HEK293 (cell line): ENCODE results near the gene SPATA31C1.

Experiments
- CTCF ChIA-PET: fragments of 350-600 bp; formaldehyde crosslinking; extraction: SDS; loops from one replicate; lab custom pipeline; 2021; ENCODE audit warnings: antibody characterized with exemption; lab: Yijun Ruan, JAX
- POLR2A ChIA-PET: fragments of 300-600 bp; formaldehyde crosslinking; extraction: SDS; loops from one replicate; lab custom pipeline; 2020; ENCODE audit warnings: antibody characterized with exemption, inconsistent platforms; lab: Yijun Ruan, JAX
- H3K27ac ChIP-seq: fragments of 200-500 bp; sonication (Bioruptor generic); 2 replicates; pipeline ENCODE4 v1.5.1; 2014; ENCODE audit warnings: low read depth, low read length, control low read depth, inconsistent platforms; ENCODE audit errors: extremely low read depth
- H3K36me3 ChIP-seq, 2 experiments: fragments of 200-500 bp in 1 of 2; sonication (Bioruptor generic) in 1 of 2; 1 replicate in 1 of 2; 2 replicates in 1 of 2; pipeline ENCODE4 v1.5.1; 2014 to 2017; ENCODE audit warnings: inconsistent platforms in 2 of 2, low read length in 2 of 2; ENCODE audit not compliant: control insufficient read depth in 2 of 2, insufficient read depth in 1 of 2
- H3K4me1 ChIP-seq: fragments of 200-500 bp; sonication (Bioruptor generic); 2 replicates; pipeline ENCODE4 v1.5.1; 2014; ENCODE audit warnings: mild to moderate bottlenecking, low read length, inconsistent platforms; ENCODE audit not compliant: control insufficient read depth, insufficient read depth
- H3K4me3 ChIP-seq: 2 replicates; pipeline ENCODE4 v1.5.1; 2011; ENCODE audit warnings: low read depth, mild to moderate bottlenecking, control low read depth, low read length, moderate library complexity
- H3K9me3 ChIP-seq: fragments of 200-500 bp; sonication (Bioruptor generic); 2 replicates; pipeline ENCODE4 v1.5.1; 2014; ENCODE audit warnings: low read depth, low read length, inconsistent platforms; ENCODE audit not compliant: control insufficient read depth, insufficient read depth
- GLIS1 ChIP-seq: fragments of 450-650 bp; formaldehyde crosslinking; IDR thresholded peaks from 2 replicates; pipeline ENCODE4 v1.5.1; 2016; ENCODE audit warnings: missing biosample characterization, missing genetic modification characterization
- GLIS2 ChIP-seq: fragments of 450-650 bp; formaldehyde crosslinking; IDR thresholded peaks from 2 replicates; pipeline ENCODE4 v1.5.1; 2016; ENCODE audit warnings: missing biosample characterization, missing genetic modification characterization
- MYNN ChIP-seq: fragments of 450-650 bp; formaldehyde crosslinking; IDR thresholded peaks from 2 replicates; pipeline ENCODE4 v1.5.1; 2016; ENCODE audit warnings: missing biosample characterization, missing genetic modification characterization, borderline replicate concordance
- MZF1 ChIP-seq: fragments of 450-650 bp; formaldehyde crosslinking; IDR thresholded peaks from 2 replicates; pipeline ENCODE4 v1.5.1; 2017; ENCODE audit warnings: missing biosample characterization, missing genetic modification characterization, borderline replicate concordance
- PBX3 ChIP-seq: sonication (generic); formaldehyde crosslinking; IDR thresholded peaks from 2 replicates; pipeline ENCODE4 v1.8.1; 2022; ENCODE audit warnings: mild to moderate bottlenecking, moderate library complexity, missing genetic modification reagents
- SP2 ChIP-seq: fragments of 450-650 bp; formaldehyde crosslinking; IDR thresholded peaks from 2 replicates; pipeline ENCODE4 v1.5.1; 2016; ENCODE audit warnings: missing biosample characterization, missing genetic modification characterization
- TRIM28 ChIP-seq: IDR thresholded peaks from 2 replicates; pipeline ENCODE4 v1.6.1; 2011; ENCODE audit warnings: low read length, control low read depth, borderline replicate concordance
- ZBTB11 ChIP-seq: fragments of 450-650 bp; formaldehyde crosslinking; conservative IDR thresholded peaks from 2 replicates; pipeline ENCODE4 v1.5.1; 2016; ENCODE audit warnings: low read depth, missing biosample characterization, missing genetic modification characterization
- ZBTB7A ChIP-seq: fragments of 450-650 bp; formaldehyde crosslinking; IDR thresholded peaks from 2 replicates; pipeline ENCODE4 v1.5.1; 2016; ENCODE audit warnings: low read depth, missing biosample characterization, missing genetic modification characterization
- ZFP3 ChIP-seq: fragments of 450-650 bp; formaldehyde crosslinking; IDR thresholded peaks from 2 replicates; pipeline ENCODE4 v1.5.1; 2016; ENCODE audit warnings: low read depth, missing biosample characterization, missing genetic modification characterization
- ZNF184 ChIP-seq: fragments of 450-650 bp; IDR thresholded peaks from 2 replicates; pipeline ENCODE4 v1.5.1; 2018; ENCODE audit warnings: missing biosample characterization, mild to moderate bottlenecking, missing genetic modification characterization
- ZNF2 ChIP-seq: fragments of 450-650 bp; formaldehyde crosslinking; IDR thresholded peaks from 2 replicates; pipeline ENCODE4 v1.5.1; 2016; ENCODE audit warnings: missing biosample characterization, missing genetic modification characterization
- ZNF366 ChIP-seq: fragments of 450-650 bp; formaldehyde crosslinking; conservative IDR thresholded peaks from 2 replicates; pipeline ENCODE4 v1.5.1; 2016; ENCODE audit warnings: missing biosample characterization, missing genetic modification characterization
- ZNF416 ChIP-seq: fragments of 450-650 bp; formaldehyde crosslinking; IDR thresholded peaks from 2 replicates; pipeline ENCODE4 v1.5.1; 2016; ENCODE audit warnings: missing biosample characterization, missing genetic modification characterization
- ZNF501 ChIP-seq: fragments of 450-650 bp; formaldehyde crosslinking; IDR thresholded peaks from 2 replicates; pipeline ENCODE4 v1.5.1; 2016; ENCODE audit warnings: missing biosample characterization, missing genetic modification characterization
- ZNF624 ChIP-seq: fragments of 450-650 bp; formaldehyde crosslinking; IDR thresholded peaks from 2 replicates; pipeline ENCODE4 v1.5.1; 2017; ENCODE audit warnings: missing biosample characterization, missing genetic modification characterization
- ZNF777 ChIP-seq: fragments of 450-650 bp; formaldehyde crosslinking; IDR thresholded peaks from 2 replicates; pipeline ENCODE4 v1.5.1; 2017; ENCODE audit warnings: missing biosample characterization, missing genetic modification characterization, borderline replicate concordance
- TF ChIP-seq, protein P1 (sequence below): fragments of 450-650 bp; formaldehyde crosslinking; IDR thresholded peaks from 2 replicates; pipeline ENCODE4 v1.5.1; 2017; ENCODE audit warnings: missing biosample characterization, missing genetic modification characterization
- TF ChIP-seq, protein P2 (sequence below): fragments of 450-650 bp; formaldehyde crosslinking; conservative IDR thresholded peaks from 2 replicates; pipeline ENCODE4 v1.5.1; 2016; ENCODE audit warnings: low read depth, missing biosample characterization, missing genetic modification characterization

Gene SPATA31C1

GRCh38 chr9:87888501-87888900, 29.3 kb upstream of the SPATA31C1 start:
- CTCF ChIA-PET = interaction anchor here (0.6 kb wide), 1 partner anchor 428 kb away, joined by 3 read pairs; no protein-coding TSS in a partner anchor

More at GRCh38 chr9:87888501-87888900, 29.3 kb upstream of the SPATA31C1 start:
- Histone ChIP-seq H3K4me1 (no peaks in the 10 kb centered on the region), H3K4me3 (no peak overlapping the region), H3K36me3 (no peaks in the 10 kb centered on the region), H3K27ac (no peak overlapping the region), H3K9me3 (no peaks in the 10 kb centered on the region)
- no peak for TF ChIP-seq TRIM28
- TF ChIP-seq MYNN (tag by site-specific recombination) = no peak
- no peak for TF ChIP-seq ZBTB11 (tag by site-specific recombination)
- TF ChIP-seq ZNF501 (tag by site-specific recombination) = no peak
- TF ChIP-seq, protein P1, sequence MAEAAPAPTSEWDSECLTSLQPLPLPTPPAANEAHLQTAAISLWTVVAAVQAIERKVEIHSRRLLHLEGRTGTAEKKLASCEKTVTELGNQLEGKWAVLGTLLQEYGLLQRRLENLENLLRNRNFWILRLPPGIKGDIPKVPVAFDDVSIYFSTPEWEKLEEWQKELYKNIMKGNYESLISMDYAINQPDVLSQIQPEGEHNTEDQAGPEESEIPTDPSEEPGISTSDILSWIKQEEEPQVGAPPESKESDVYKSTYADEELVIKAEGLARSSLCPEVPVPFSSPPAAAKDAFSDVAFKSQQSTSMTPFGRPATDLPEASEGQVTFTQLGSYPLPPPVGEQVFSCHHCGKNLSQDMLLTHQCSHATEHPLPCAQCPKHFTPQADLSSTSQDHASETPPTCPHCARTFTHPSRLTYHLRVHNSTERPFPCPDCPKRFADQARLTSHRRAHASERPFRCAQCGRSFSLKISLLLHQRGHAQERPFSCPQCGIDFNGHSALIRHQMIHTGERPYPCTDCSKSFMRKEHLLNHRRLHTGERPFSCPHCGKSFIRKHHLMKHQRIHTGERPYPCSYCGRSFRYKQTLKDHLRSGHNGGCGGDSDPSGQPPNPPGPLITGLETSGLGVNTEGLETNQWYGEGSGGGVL (tag by site-specific recombination) = no peak
- TF ChIP-seq ZNF2 (tag by site-specific recombination) = no peak
- TF ChIP-seq PBX3 (CRISPR knock-in tag) = no peak
- no peak for TF ChIP-seq SP2
- TF ChIP-seq ZNF416 (tag by site-specific recombination) = no peak
- no peak for TF ChIP-seq GLIS2
- no peak for TF ChIP-seq MZF1 (tag by site-specific recombination)
- no peak for TF ChIP-seq ZNF366 (tag by site-specific recombination)
- TF ChIP-seq, protein P2, sequence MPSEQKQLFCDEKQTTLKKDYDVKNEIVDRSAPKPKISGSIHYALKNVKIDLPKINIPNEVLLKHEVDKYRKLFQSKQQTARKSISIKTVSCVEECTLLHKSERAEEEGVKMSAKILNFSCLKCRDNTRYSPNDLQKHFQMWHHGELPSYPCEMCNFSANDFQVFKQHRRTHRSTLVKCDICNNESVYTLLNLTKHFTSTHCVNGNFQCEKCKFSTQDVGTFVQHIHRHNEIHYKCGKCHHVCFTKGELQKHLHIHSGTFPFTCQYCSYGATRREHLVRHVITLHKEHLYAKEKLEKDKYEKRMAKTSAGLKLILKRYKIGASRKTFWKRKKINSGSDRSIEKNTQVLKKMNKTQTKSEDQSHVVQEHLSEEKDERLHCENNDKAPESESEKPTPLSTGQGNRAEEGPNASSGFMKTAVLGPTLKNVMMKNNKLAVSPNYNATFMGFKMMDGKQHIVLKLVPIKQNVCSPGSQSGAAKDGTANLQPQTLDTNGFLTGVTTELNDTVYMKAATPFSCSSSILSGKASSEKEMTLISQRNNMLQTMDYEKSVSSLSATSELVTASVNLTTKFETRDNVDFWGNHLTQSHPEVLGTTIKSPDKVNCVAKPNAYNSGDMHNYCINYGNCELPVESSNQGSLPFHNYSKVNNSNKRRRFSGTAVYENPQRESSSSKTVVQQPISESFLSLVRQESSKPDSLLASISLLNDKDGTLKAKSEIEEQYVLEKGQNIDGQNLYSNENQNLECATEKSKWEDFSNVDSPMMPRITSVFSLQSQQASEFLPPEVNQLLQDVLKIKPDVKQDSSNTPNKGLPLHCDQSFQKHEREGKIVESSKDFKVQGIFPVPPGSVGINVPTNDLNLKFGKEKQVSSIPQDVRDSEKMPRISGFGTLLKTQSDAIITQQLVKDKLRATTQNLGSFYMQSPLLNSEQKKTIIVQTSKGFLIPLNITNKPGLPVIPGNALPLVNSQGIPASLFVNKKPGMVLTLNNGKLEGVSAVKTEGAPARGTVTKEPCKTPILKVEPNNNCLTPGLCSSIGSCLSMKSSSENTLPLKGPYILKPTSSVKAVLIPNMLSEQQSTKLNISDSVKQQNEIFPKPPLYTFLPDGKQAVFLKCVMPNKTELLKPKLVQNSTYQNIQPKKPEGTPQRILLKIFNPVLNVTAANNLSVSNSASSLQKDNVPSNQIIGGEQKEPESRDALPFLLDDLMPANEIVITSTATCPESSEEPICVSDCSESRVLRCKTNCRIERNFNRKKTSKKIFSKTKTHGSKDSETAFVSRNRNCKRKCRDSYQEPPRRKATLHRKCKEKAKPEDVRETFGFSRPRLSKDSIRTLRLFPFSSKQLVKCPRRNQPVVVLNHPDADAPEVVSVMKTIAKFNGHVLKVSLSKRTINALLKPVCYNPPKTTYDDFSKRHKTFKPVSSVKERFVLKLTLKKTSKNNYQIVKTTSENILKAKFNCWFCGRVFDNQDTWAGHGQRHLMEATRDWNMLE = no peak
- TF ChIP-seq ZNF777 (tag by site-specific recombination) = no peak
- TF ChIP-seq ZFP3 (tag by site-specific recombination) = no peak
- no peak for TF ChIP-seq ZNF184 (tag by site-specific recombination)
- TF ChIP-seq ZBTB7A (tag by site-specific recombination) = no peak
- no peak for TF ChIP-seq ZNF624 (tag by site-specific recombination)
- TF ChIP-seq GLIS1 = no peak
- POLR2A ChIA-PET = no interaction called here
